GM18909 (cell line): Measurements from ENCODE around the gene MRPS23.

Experiments used
- ATAC-seq: cut with Tn5 transposase; IDR thresholded peaks from one replicate; pipeline ENCODE4 v1.9.1; 2021; ENCODE audit warnings: mild to moderate bottlenecking; ENCODE audit not compliant: unreplicated experiment, poor library complexity

MRPS23 gene

DNA sequence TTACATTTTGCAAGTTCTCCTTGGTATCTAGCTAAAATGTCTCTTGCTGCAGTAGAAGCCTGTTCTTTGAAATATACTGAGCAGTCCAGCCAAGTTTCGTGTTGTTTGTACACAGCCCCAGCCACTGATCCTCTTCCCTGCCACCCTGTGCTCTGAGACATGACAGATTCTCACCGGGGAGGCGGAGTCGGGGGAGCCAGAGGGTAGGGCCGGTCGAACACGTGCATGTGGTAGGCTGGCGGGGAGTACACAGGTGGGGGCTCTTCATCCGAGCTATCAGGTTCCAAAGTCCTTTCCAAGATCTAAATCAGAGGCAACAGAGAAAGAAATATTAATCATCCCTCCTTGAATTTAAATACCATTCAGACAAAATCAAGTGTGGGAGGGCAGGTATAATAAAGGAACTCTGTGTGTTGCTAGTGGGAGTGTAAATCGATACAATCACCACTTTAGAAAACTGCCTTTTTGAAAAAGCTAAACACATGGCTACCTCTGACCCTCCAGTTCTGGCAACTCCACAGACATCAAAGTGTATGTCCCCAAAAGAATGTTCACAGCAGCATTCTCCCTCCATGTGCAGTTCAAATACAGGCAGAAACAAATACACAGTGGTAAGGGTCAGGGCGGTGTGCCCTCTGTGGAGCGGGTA is 29.7 kb upstream of the MRPS23 start:
- ATAC-seq, result no peak

DNA sequence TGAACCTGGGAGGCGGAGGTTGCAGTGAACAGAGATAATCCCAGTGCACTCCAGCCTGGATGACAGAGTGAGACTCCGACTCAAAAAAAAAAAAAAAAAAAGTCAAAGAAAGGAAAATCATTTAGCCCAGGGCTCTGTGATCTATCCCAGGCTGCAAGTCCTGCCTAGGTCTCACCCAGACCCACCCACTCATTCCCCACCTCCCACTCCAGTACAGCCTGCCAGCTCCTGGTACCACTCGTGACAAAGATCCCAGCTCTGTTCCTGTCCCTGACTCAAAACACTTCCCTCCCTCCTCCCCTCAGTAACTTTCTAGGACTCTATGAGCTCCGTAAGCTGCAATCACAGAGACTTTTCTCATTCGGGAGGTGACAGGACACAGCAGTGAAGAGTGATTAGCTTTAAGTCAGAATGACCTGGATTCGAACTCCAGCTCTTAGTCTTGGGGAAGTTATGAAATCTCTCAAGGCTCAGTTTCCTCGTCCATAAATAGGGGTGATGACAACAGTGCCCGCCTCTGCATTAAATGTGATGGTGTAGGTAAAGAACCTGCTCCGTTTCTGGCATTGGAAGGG is 28.0 kb upstream of the MRPS23 start:
- no peak for ATAC-seq

DNA sequence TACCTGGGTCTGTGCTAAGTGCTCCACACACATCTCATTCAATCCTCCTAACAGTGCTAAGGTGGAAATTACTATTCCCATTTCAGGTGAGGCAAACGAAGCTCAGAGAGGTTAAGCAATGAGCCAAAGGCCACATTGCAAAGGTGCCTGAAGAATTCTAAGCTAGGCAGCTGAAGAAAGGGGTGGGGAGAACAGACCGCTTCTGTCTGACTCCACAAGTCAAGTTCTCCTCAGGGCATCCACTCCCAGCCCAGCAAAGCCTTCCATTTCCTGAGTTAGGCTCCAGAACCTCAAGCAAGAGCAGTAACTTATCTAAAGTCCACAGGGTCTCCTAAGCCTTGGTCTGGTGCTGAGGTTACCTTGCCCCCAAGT is 27.0 kb upstream of the MRPS23 start:
- no peak for ATAC-seq

- ATAC-seq, result no peak
These were observed 26.4 kb upstream of the MRPS23 start for GRCh38 chr17:57876023-57876865.

GRCh38 chr17:57875290-57876022 is 25.6 kb upstream of the MRPS23 start:
- no peak for ATAC-seq

- ATAC-seq, result no peak
These were observed 24.8 kb upstream of the MRPS23 start for GRCh38 chr17:57874434-57875289.

- no peak for ATAC-seq
These were observed 24.2 kb upstream of the MRPS23 start for GRCh38 chr17:57874058-57874419.

DNA sequence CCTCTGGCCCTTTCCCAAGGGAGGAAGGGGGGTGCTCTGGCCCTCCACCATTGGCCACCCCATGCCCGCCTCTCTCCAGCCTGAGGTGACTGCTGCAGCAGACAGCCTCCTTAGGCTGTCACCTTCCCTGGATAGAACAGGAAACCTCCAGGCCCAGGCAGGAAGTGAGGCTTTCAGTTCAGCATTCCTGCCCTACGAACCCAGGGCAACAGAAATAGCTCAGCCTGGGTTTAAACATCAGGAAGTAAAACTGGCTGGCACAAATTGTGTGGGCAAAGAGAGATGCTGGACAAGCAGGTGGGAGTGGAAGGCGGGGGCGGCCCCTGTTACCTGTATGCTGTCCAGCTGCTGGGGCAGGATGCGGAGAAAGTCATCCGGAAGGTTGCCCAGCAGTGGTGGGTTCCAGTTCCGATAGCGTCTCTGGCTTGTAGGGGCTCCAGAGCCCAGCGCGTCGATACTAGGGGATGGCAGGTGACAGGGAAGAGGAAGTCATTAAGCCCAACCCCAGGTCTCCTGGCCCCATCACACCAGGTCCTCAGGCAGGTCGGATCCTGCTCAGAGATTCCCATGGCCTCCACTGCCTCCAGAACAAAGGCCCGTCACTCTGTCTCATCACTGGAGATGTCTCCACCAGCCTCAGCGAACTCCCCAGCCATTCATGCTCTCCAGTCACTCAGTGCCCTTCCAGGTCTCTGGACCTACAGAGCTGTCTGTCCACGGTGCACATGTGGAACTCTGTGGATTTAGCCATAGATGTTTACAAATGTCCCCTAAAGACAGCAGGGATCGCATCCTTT is 23.6 kb upstream of the MRPS23 start:
- ATAC-seq, result no peak

DNA sequence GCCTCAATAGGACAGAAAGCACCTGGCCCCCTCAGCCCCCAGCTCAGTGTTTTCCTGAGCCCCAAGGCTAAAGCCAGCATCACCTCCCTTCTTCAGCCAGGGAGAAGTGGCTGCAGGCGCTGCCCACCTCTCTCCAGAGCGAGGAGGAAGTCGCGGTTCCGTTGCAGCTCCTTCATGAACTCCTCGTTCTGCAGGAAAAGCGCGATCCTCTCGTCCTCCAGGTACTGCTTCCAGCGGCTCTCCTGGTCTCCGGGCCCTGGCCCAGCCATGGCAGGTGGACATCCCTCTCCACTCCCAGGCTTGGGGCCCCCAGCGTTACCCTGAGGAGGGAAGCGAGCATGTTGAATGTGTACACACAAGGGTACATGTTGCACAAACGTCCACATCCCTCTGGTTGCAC is 22.7 kb upstream of the MRPS23 start:
- no peak for ATAC-seq

DNA sequence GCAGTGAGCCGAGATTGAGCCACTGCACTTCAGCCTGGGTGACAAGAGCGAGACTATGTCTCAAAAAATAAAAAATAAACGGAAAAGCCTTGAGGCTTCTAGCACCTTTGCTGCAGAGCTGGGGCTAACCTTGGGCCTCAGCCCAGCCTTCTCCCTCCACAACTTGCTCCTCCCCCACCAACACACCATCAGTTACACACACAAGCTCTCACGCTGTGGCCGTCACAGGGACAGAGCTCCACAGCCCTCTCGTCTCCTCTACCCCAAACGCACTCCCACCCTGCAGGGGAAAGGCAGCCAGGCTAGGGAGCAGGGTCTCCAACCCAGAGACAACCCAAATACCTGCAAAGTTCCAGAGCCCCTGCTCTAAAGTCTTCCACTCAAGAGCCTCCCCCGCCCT is 22.0 kb upstream of the MRPS23 start:
- no peak for ATAC-seq

GRCh38 chr17:57871155-57871554 is 21.3 kb upstream of the MRPS23 start:
- ATAC-seq, result no peak

- no peak for ATAC-seq
These were observed 20.4 kb upstream of the MRPS23 start for GRCh38 chr17:57870283-57870635.

GRCh38 chr17:57869617-57870282 is 19.9 kb upstream of the MRPS23 start:
- no peak for ATAC-seq

GRCh38 chr17:57868910-57869616 is 19.2 kb upstream of the MRPS23 start:
- ATAC-seq, result no peak

GRCh38 chr17:57868007-57868909 is 18.4 kb upstream of the MRPS23 start:
- ATAC-seq, result peak; percentile 80

- no peak for ATAC-seq
These were observed 17.3 kb upstream of the MRPS23 start for GRCh38 chr17:57867126-57867525.

- no peak for ATAC-seq
These were observed 16.9 kb upstream of the MRPS23 start for GRCh38 chr17:57866723-57867122.
